IPS-20b (cell line): ENCODE results near the gene ENTPD1.
"Not testable (repeated sequence)": the region's sequence is repeated elsewhere in the genome, so short reads cannot be mapped to it uniquely, and the experiment has no call there.

Source experiments
- H3K27ac ChIP-seq: one replicate; pipeline ENCODE4 v1.5.1; 2013; ENCODE audit warnings: low read length
- H3K27me3 ChIP-seq: 2 replicates; pipeline ENCODE4 v1.6.1; 2013; ENCODE audit warnings: mild to moderate bottlenecking, low read length, inconsistent platforms; ENCODE audit not compliant: insufficient read depth
- H3K36me3 ChIP-seq: 2 replicates; pipeline ENCODE4 v1.6.1; 2013; ENCODE audit warnings: low read depth, mild to moderate bottlenecking, inconsistent platforms, low read length, moderate library complexity; ENCODE audit not compliant: insufficient read depth
- H3K4me1 ChIP-seq: 2 replicates; pipeline ENCODE4 v1.6.1; 2013; ENCODE audit warnings: mild to moderate bottlenecking, control low read depth, inconsistent platforms, low read length, moderate library complexity; ENCODE audit not compliant: insufficient read depth
- H3K4me3 ChIP-seq: 2 replicates; pipeline ENCODE4 v1.5.1; 2013; ENCODE audit warnings: mild to moderate bottlenecking, low read length, inconsistent platforms
- H3K9ac ChIP-seq: 2 replicates; pipeline ENCODE4 v1.6.1; 2013; ENCODE audit warnings: low read depth, mild to moderate bottlenecking, inconsistent platforms, low read length, moderate library complexity
- H3K9me3 ChIP-seq: 2 replicates; pipeline ENCODE4 v1.6.1; 2013; ENCODE audit warnings: mild to moderate bottlenecking, low read depth, low read length, inconsistent platforms; ENCODE audit not compliant: insufficient read depth

Gene ENTPD1

GRCh38 chr10:95761939-95762492 is 6.1 kb downstream of the ENTPD1 start:
- no peak overlapping the region for H3K4me3 ChIP-seq
- H3K27me3 ChIP-seq, result no peaks in the 10 kb centered on the region
- H3K9me3 ChIP-seq, result no peaks in the 10 kb centered on the region
- no peak overlapping the region for H3K27ac ChIP-seq
- no peak overlapping the region for H3K9ac ChIP-seq
- H3K4me1 ChIP-seq, result no peaks in the 10 kb centered on the region
- H3K36me3 ChIP-seq, result no peaks in the 10 kb centered on the region

- Histone ChIP-seq H3K9ac (no peak overlapping the region), H3K9me3 (no peaks in the 10 kb centered on the region), H3K4me1 (peaks cover 5% of the 10 kb centered on the region; the same call in 1 of the 2 replicates)
Measured at GRCh38 chr10:95767884-95768556, 12.1 kb downstream of the ENTPD1 start.

GRCh38 chr10:95770084-95770720 is 14.2 kb downstream of the ENTPD1 start:
- H3K27me3 ChIP-seq, result no peaks in the 10 kb centered on the region
- H3K4me3 ChIP-seq, result no peak overlapping the region
- H3K27ac ChIP-seq, result no peak overlapping the region
- H3K9ac ChIP-seq, result peak overlapping the region; percentile 9; the same call in 1 of the 2 replicates
- no peaks in the 10 kb centered on the region for H3K36me3 ChIP-seq
- H3K9me3 ChIP-seq, result no peaks in the 10 kb centered on the region
- H3K4me1 ChIP-seq, result peaks cover 5% of the 10 kb centered on the region; the same call in 1 of the 2 replicates

More at GRCh38 chr10:95767884-95768556, 12.1 kb downstream of the ENTPD1 start:
- no peaks in the 10 kb centered on the region for H3K36me3 ChIP-seq
- no peaks in the 10 kb centered on the region for H3K27me3 ChIP-seq
- no peak overlapping the region for H3K4me3 ChIP-seq
- no peak overlapping the region for H3K27ac ChIP-seq

- not testable (repeated sequence) for H3K27ac ChIP-seq, H3K4me3 ChIP-seq, H3K27me3 ChIP-seq, H3K36me3 ChIP-seq, H3K4me1 ChIP-seq, H3K9ac ChIP-seq, H3K9me3 ChIP-seq
Measured at GRCh38 chr10:95773454-95773853, 17.5 kb downstream of the ENTPD1 start.

GRCh38 chr10:95777638-95778037 is 21.7 kb downstream of the ENTPD1 start:
- not testable (repeated sequence) for H3K9me3 ChIP-seq, H3K27me3 ChIP-seq, H3K4me1 ChIP-seq, H3K27ac ChIP-seq, H3K4me3 ChIP-seq, H3K36me3 ChIP-seq, H3K9ac ChIP-seq

- Histone ChIP-seq H3K27ac (no peak overlapping the region), H3K4me3 (no peak overlapping the region), H3K9me3 (peaks cover 9% of the 10 kb centered on the region), H3K27me3 (no peaks in the 10 kb centered on the region), H3K9ac (no peak overlapping the region), H3K36me3 (no peaks in the 10 kb centered on the region), H3K4me1 (no peaks in the 10 kb centered on the region)
Measured at GRCh38 chr10:95782318-95782717, 26.4 kb downstream of the ENTPD1 start.

GRCh38 chr10:95783741-95784140 is 27.8 kb downstream of the ENTPD1 start:
- Histone ChIP-seq H3K27me3 (no peaks in the 10 kb centered on the region), H3K9ac (no peak overlapping the region), H3K27ac (no peak overlapping the region), H3K9me3 (no peaks in the 10 kb centered on the region), H3K4me3 (no peak overlapping the region), H3K36me3 (no peaks in the 10 kb centered on the region), H3K4me1 (no peaks in the 10 kb centered on the region)

- H3K36me3 ChIP-seq, result no peaks in the 10 kb centered on the region
- H3K9ac ChIP-seq, result no peak overlapping the region
- H3K4me3 ChIP-seq, result no peak overlapping the region
- no peaks in the 10 kb centered on the region for H3K4me1 ChIP-seq
- H3K27me3 ChIP-seq, result no peaks in the 10 kb centered on the region
- H3K27ac ChIP-seq, result no peak overlapping the region
- no peaks in the 10 kb centered on the region for H3K9me3 ChIP-seq
Measured at GRCh38 chr10:95784279-95784913, 28.4 kb downstream of the ENTPD1 start.

GRCh38 chr10:95785317-95785716 is 29.4 kb downstream of the ENTPD1 start:
- Histone ChIP-seq H3K9ac (no peak overlapping the region), H3K4me3 (no peak overlapping the region), H3K27ac (no peak overlapping the region), H3K27me3 (no peaks in the 10 kb centered on the region), H3K36me3 (no peaks in the 10 kb centered on the region), H3K9me3 (no peaks in the 10 kb centered on the region), H3K4me1 (no peaks in the 10 kb centered on the region)

- Histone ChIP-seq H3K36me3 (no peaks in the 10 kb centered on the region), H3K9me3 (no peaks in the 10 kb centered on the region), H3K4me3 (no peak overlapping the region), H3K27ac (no peak overlapping the region), H3K4me1 (no peaks in the 10 kb centered on the region), H3K9ac (no peak overlapping the region), H3K27me3 (no peaks in the 10 kb centered on the region)
Measured at GRCh38 chr10:95785942-95786669, 30.1 kb downstream of the ENTPD1 start.

GRCh38 chr10:95787447-95787846 is 31.5 kb downstream of the ENTPD1 start:
- Histone ChIP-seq H3K9ac (no peak overlapping the region), H3K27ac (no peak overlapping the region), H3K9me3 (no peaks in the 10 kb centered on the region), H3K4me3 (no peak overlapping the region), H3K4me1 (no peaks in the 10 kb centered on the region), H3K36me3 (no peaks in the 10 kb centered on the region), H3K27me3 (no peaks in the 10 kb centered on the region)
